Measurements from ENCODE around the gene CAMKK2.

CAMKK2 gene

DNA sequence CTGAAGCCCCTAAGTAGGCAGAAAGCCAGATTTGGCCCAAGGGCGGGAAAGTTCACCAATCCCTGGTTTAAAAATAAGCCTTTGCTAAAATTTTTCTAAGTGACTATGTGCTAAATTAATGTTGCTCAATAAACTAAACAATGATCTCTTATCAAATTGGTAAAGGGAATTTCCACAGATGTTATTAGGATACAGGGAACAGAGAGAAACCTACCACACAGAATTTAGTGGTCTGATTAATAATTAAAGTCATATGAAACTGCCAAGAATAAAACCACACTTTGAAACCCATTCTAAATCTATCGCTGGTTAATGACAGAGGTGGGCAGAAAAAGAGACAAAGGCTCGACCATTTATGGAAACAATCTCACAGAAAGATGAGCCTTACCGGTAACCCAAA, 33.7 kb upstream of the CAMKK2 start:
- Histone ChIP-seq H3K9me3 (ENCODE audit: insufficient read depth, low read depth, low read length) (no peaks in the 10 kb centered on the region), H2BK12ac (ENCODE audit: low read length) (no peak overlapping the region), H3K36me3 (ENCODE audit: control insufficient read depth in 1 of 2, insufficient read depth in 2 of 2, low read length in 2 of 2) (peaks cover 23 to 53% of the 10 kb centered on the region in 2 experiments), H4K91ac (ENCODE audit: low read depth, low read length) (no peak overlapping the region), H3K27ac (ENCODE audit: low read depth, low read length) (no peak overlapping the region), H3K4me2 (ENCODE audit: low read length) (no peak overlapping the region), H2BK120ac (ENCODE audit: insufficient read depth, low read length, poor library complexity) (no peak overlapping the region), H2AFZ (ENCODE audit: insufficient read depth, low read length, poor library complexity) (no peak overlapping the region), H3K79me1 (ENCODE audit: low read length) (no peaks in the 10 kb centered on the region), H3K4ac (ENCODE audit: low read depth, low read length) (no peak overlapping the region), H2AK5ac (ENCODE audit: low read length) (no peak overlapping the region), H4K8ac (ENCODE audit: low read depth, low read length) (no peak overlapping the region), H3K14ac (ENCODE audit: low read length) (no peak overlapping the region), H3K18ac (ENCODE audit: low read length) (no peak overlapping the region), H2BK5ac (ENCODE audit: low read depth, low read length, poor library complexity) (no peak overlapping the region), H3K79me2 (ENCODE audit: control insufficient read depth, insufficient read depth, low read length, poor library complexity) (no peaks in the 10 kb centered on the region), H4K12ac (ENCODE audit: low read depth, low read length) (no peak overlapping the region), H3K4me3 (ENCODE audit: low read depth, low read length) (no peak overlapping the region), H3K27me3 (ENCODE audit: insufficient read depth, low read length) (no peaks in the 10 kb centered on the region), H3K9ac (ENCODE audit: low read length) (no peak overlapping the region), H3K4me1 (ENCODE audit: control insufficient read depth in 1 of 2, insufficient read depth in 2 of 2, low read length in 2 of 2) (no peaks in the 10 kb centered on the region), H3K23ac (ENCODE audit: low read length) (no peak overlapping the region)
- no peak for DNase-seq
- no CpG with 5 or more reads among the region's 4 CpGs for WGBS (ENCODE audit: extremely low coverage, insufficient coverage, insufficient read length)

DNA sequence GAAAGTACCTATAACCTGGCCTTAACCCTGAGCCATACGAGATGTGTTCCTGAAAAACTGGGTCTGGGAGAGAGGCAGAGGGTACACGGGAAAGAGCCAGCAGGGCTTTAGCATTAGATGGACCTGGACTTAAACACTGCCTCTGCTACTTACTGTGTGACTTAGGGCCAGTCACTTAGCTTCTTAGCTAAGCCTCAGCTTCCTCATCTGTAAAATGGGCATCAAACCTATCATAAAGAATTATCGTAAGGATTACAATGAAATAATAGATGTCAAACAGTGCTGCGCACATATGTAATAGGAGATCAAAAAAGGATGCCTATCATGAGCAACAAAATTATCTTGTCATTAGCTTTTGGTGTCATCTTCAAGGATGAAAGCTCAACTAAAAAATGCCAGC, 32.1 kb upstream of the CAMKK2 start:
- Histone ChIP-seq H3K79me1 (ENCODE audit: low read length) (no peaks in the 10 kb centered on the region), H3K36me3 (ENCODE audit: control insufficient read depth in 1 of 2, insufficient read depth in 2 of 2, low read length in 2 of 2) (peaks cover 21 to 51% of the 10 kb centered on the region in 2 experiments), H3K9ac (ENCODE audit: low read length) (no peak overlapping the region), H2BK120ac (ENCODE audit: insufficient read depth, low read length, poor library complexity) (no peak overlapping the region), H4K12ac (ENCODE audit: low read depth, low read length) (no peak overlapping the region), H3K4me1 (ENCODE audit: control insufficient read depth in 1 of 2, insufficient read depth in 2 of 2, low read length in 2 of 2) (no peaks in the 10 kb centered on the region), H3K27ac (ENCODE audit: low read depth, low read length) (no peak overlapping the region), H3K4me2 (ENCODE audit: low read length) (no peak overlapping the region), H2AK5ac (ENCODE audit: low read length) (no peak overlapping the region), H3K4ac (ENCODE audit: low read depth, low read length) (no peak overlapping the region), H2AFZ (ENCODE audit: insufficient read depth, low read length, poor library complexity) (no peak overlapping the region), H4K91ac (ENCODE audit: low read depth, low read length) (no peak overlapping the region), H3K9me3 (ENCODE audit: insufficient read depth, low read depth, low read length) (no peaks in the 10 kb centered on the region), H2BK5ac (ENCODE audit: low read depth, low read length, poor library complexity) (no peak overlapping the region), H4K8ac (ENCODE audit: low read depth, low read length) (no peak overlapping the region), H3K4me3 (ENCODE audit: low read depth, low read length) (no peak overlapping the region), H3K23ac (ENCODE audit: low read length) (no peak overlapping the region), H3K18ac (ENCODE audit: low read length) (no peak overlapping the region), H3K79me2 (ENCODE audit: control insufficient read depth, insufficient read depth, low read length, poor library complexity) (no peaks in the 10 kb centered on the region), H3K27me3 (ENCODE audit: insufficient read depth, low read length) (no peaks in the 10 kb centered on the region), H3K14ac (ENCODE audit: low read length) (no peak overlapping the region), H2BK12ac (ENCODE audit: low read length) (no peak overlapping the region)
- no peak for DNase-seq
- no CpG with 5 or more reads among the region's 4 CpGs for WGBS (ENCODE audit: extremely low coverage, insufficient coverage, insufficient read length)

DNA sequence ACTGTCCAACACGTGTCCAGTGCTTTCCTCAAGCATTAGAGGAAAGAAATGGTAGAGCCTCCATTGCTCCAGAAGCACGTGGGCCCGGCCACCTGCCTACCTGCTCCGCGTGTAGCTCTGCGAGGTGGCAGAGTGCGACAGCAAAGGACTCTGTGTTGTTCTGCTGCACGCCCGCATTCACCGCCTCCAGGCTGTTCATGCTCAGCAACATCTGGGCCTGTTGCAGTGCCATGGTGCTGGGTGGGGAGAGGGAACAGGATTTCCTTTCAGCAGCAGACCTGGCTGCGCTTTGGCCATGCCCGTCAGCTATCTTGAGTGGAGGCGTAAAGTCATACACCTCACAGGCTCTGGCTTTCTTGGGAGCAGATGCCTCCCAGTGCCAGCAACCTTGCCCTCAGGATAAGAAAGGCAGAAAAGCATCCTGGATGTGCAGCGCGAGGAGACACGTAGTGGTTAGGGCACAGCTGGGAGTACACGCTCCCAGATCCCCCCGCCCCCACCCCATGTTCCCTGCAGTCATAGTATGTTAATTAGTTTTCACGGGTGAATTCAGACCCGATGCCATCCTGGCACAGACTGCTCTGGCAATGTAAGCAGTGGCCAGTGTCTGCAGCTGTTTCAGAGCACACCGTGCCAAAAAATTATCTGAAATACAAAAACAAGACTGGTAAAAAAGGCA, 30.6 kb upstream of the CAMKK2 start:
- H2AK5ac ChIP-seq (ENCODE audit: low read length): no peak overlapping the region
- H3K9me3 ChIP-seq (ENCODE audit: insufficient read depth, low read depth, low read length): no peaks in the 10 kb centered on the region
- no peak overlapping the region for H4K91ac ChIP-seq (ENCODE audit: low read depth, low read length)
- H3K14ac ChIP-seq (ENCODE audit: low read length): no peak overlapping the region
- H3K9ac ChIP-seq (ENCODE audit: low read length): no peak overlapping the region
- no peaks in the 10 kb centered on the region for H3K79me2 ChIP-seq (ENCODE audit: control insufficient read depth, insufficient read depth, low read length, poor library complexity)
- peaks cover 19 to 52% of the 10 kb centered on the region in 2 experiments for H3K36me3 ChIP-seq (ENCODE audit: control insufficient read depth in 1 of 2, insufficient read depth in 2 of 2, low read length in 2 of 2)
- H3K4me1 ChIP-seq (ENCODE audit: control insufficient read depth in 1 of 2, insufficient read depth in 2 of 2, low read length in 2 of 2): no peaks in the 10 kb centered on the region
- no peaks in the 10 kb centered on the region for H3K27me3 ChIP-seq (ENCODE audit: insufficient read depth, low read length)
- H3K18ac ChIP-seq (ENCODE audit: low read length): no peak overlapping the region
- DNase-seq: no peak
- no peak overlapping the region for H2BK120ac ChIP-seq (ENCODE audit: insufficient read depth, low read length, poor library complexity)
- no peak overlapping the region for H3K4me3 ChIP-seq (ENCODE audit: low read depth, low read length)
- H2BK5ac ChIP-seq (ENCODE audit: low read depth, low read length, poor library complexity): no peak overlapping the region
- H2BK12ac ChIP-seq (ENCODE audit: low read length): no peak overlapping the region
- no peak overlapping the region for H4K12ac ChIP-seq (ENCODE audit: low read depth, low read length)
- no CpG with 5 or more reads among the region's 21 CpGs for WGBS (ENCODE audit: extremely low coverage, insufficient coverage, insufficient read length)
- no peak overlapping the region for H4K8ac ChIP-seq (ENCODE audit: low read depth, low read length)
- no peak overlapping the region for H3K4ac ChIP-seq (ENCODE audit: low read depth, low read length)
- no peak overlapping the region for H3K23ac ChIP-seq (ENCODE audit: low read length)
- no peak overlapping the region for H3K27ac ChIP-seq (ENCODE audit: low read depth, low read length)
- H3K79me1 ChIP-seq (ENCODE audit: low read length): no peaks in the 10 kb centered on the region
- no peak overlapping the region for H3K4me2 ChIP-seq (ENCODE audit: low read length)
- H2AFZ ChIP-seq (ENCODE audit: insufficient read depth, low read length, poor library complexity): no peak overlapping the region

GRCh38 chr12:121325922-121326396, 29.4 kb upstream of the CAMKK2 start:
- H2BK120ac ChIP-seq (ENCODE audit: insufficient read depth, low read length, poor library complexity): no peak overlapping the region
- no peak for DNase-seq
- H3K79me2 ChIP-seq (ENCODE audit: control insufficient read depth, insufficient read depth, low read length, poor library complexity): no peaks in the 10 kb centered on the region
- H2BK12ac ChIP-seq (ENCODE audit: low read length): no peak overlapping the region
- H2AFZ ChIP-seq (ENCODE audit: insufficient read depth, low read length, poor library complexity): no peak overlapping the region
- no peaks in the 10 kb centered on the region for H3K9me3 ChIP-seq (ENCODE audit: insufficient read depth, low read depth, low read length)
- H3K9ac ChIP-seq (ENCODE audit: low read length): no peak overlapping the region
- H4K12ac ChIP-seq (ENCODE audit: low read depth, low read length): no peak overlapping the region
- H3K4me1 ChIP-seq (ENCODE audit: control insufficient read depth in 1 of 2, insufficient read depth in 2 of 2, low read length in 2 of 2): no peaks in the 10 kb centered on the region
- H3K14ac ChIP-seq (ENCODE audit: low read length): no peak overlapping the region
- H2BK5ac ChIP-seq (ENCODE audit: low read depth, low read length, poor library complexity): no peak overlapping the region
- no peak overlapping the region for H2AK5ac ChIP-seq (ENCODE audit: low read length)
- no peak overlapping the region for H3K18ac ChIP-seq (ENCODE audit: low read length)
- H4K91ac ChIP-seq (ENCODE audit: low read depth, low read length): no peak overlapping the region
- H3K36me3 ChIP-seq (ENCODE audit: control insufficient read depth in 1 of 2, insufficient read depth in 2 of 2, low read length in 2 of 2): peaks cover 22 to 43% of the 10 kb centered on the region in 2 experiments
- H3K27ac ChIP-seq (ENCODE audit: low read depth, low read length): no peak overlapping the region
- no peaks in the 10 kb centered on the region for H3K79me1 ChIP-seq (ENCODE audit: low read length)
- H3K23ac ChIP-seq (ENCODE audit: low read length): no peak overlapping the region
- H3K4me2 ChIP-seq (ENCODE audit: low read length): no peak overlapping the region
- no peak overlapping the region for H3K4ac ChIP-seq (ENCODE audit: low read depth, low read length)
- no peak overlapping the region for H3K4me3 ChIP-seq (ENCODE audit: low read depth, low read length)
- H4K8ac ChIP-seq (ENCODE audit: low read depth, low read length): no peak overlapping the region
- no peaks in the 10 kb centered on the region for H3K27me3 ChIP-seq (ENCODE audit: insufficient read depth, low read length)
- no CpG with 5 or more reads among the region's 5 CpGs for WGBS (ENCODE audit: extremely low coverage, insufficient coverage, insufficient read length)

Measured in trophoblast cell (in vitro differentiated cells and primary cell).